Measurements from ENCODE around the gene PTRH2.

The PTRH2 gene

GRCh38 chr17:59722623-59723022 is 15.4 kb upstream of the PTRH2 start:
- in situ Hi-C loops (cut with MboI; ENCODE audit: low sequenced_read_pairs) = no loop called here

- in situ Hi-C loops (cut with MboI; ENCODE audit: low sequenced_read_pairs) = no loop called here
Observed at GRCh38 chr17:59719526-59719925, 12.3 kb upstream of the PTRH2 start.

GRCh38 chr17:59716427-59716826 is 9.2 kb upstream of the PTRH2 start:
- in situ Hi-C loops (cut with MboI; ENCODE audit: low sequenced_read_pairs) = no loop called here

- in situ Hi-C loops (cut with MboI; ENCODE audit: low sequenced_read_pairs) = no loop called here
Observed at GRCh38 chr17:59714255-59714654, 7.0 kb upstream of the PTRH2 start.

- in situ Hi-C loops (cut with MboI; ENCODE audit: low sequenced_read_pairs) = no loop called here
Observed at GRCh38 chr17:59712862-59713261, 5.6 kb upstream of the PTRH2 start.

GRCh38 chr17:59711936-59712335 is 4.7 kb upstream of the PTRH2 start:
- in situ Hi-C loops (cut with MboI; ENCODE audit: low sequenced_read_pairs) = no loop called here

- in situ Hi-C loops (cut with MboI; ENCODE audit: low sequenced_read_pairs) = no loop called here
Observed at GRCh38 chr17:59707971-59708430, 771 bp upstream of the PTRH2 start.

- in situ Hi-C loops (cut with MboI; ENCODE audit: low sequenced_read_pairs) = no loop called here
Observed at GRCh38 chr17:59702304-59702703, 4.9 kb downstream of the PTRH2 start.

GRCh38 chr17:59699786-59700185 is 7.4 kb downstream of the PTRH2 start:
- in situ Hi-C loops (cut with MboI; ENCODE audit: low sequenced_read_pairs) = no loop called here

GRCh38 chr17:59699218-59699617 is 8.0 kb downstream of the PTRH2 start:
- in situ Hi-C loops (cut with MboI; ENCODE audit: low sequenced_read_pairs) = no loop called here

GRCh38 chr17:59698143-59698542 is 9.1 kb downstream of the PTRH2 start:
- in situ Hi-C loops (cut with MboI; ENCODE audit: low sequenced_read_pairs) = no loop called here

- in situ Hi-C loops (cut with MboI; ENCODE audit: low sequenced_read_pairs) = no loop called here
Observed at GRCh38 chr17:59696682-59697277, 10.4 kb downstream of the PTRH2 start.

GRCh38 chr17:59695945-59696681 is 11.1 kb downstream of the PTRH2 start:
- in situ Hi-C loops (cut with MboI; ENCODE audit: low sequenced_read_pairs) = no loop called here

- in situ Hi-C loops (cut with MboI; ENCODE audit: low sequenced_read_pairs) = no loop called here
Observed at GRCh38 chr17:59694344-59694743, 12.9 kb downstream of the PTRH2 start.

GRCh38 chr17:59693582-59693981 is 13.6 kb downstream of the PTRH2 start:
- in situ Hi-C loops (cut with MboI; ENCODE audit: low sequenced_read_pairs) = no loop called here

GRCh38 chr17:59688496-59688895 is 18.7 kb downstream of the PTRH2 start:
- in situ Hi-C loops (cut with MboI; ENCODE audit: low sequenced_read_pairs) = no loop called here

GRCh38 chr17:59688008-59688407 is 19.2 kb downstream of the PTRH2 start:
- in situ Hi-C loops (cut with MboI; ENCODE audit: low sequenced_read_pairs) = no loop called here

GRCh38 chr17:59684967-59685366 is 22.3 kb downstream of the PTRH2 start:
- in situ Hi-C loops (cut with MboI; ENCODE audit: low sequenced_read_pairs) = no loop called here

GRCh38 chr17:59683283-59683682 is 23.9 kb downstream of the PTRH2 start:
- in situ Hi-C loops (cut with MboI; ENCODE audit: low sequenced_read_pairs) = no loop called here

- in situ Hi-C loops (cut with MboI; ENCODE audit: low sequenced_read_pairs) = no loop called here
Observed at GRCh38 chr17:59680314-59680713, 26.9 kb downstream of the PTRH2 start.

- in situ Hi-C loops (cut with MboI; ENCODE audit: low sequenced_read_pairs) = no loop called here
Observed at GRCh38 chr17:59678918-59679317, 28.3 kb downstream of the PTRH2 start.

- in situ Hi-C loops (cut with MboI; ENCODE audit: low sequenced_read_pairs) = no loop called here
Observed at GRCh38 chr17:59676716-59677115, 30.5 kb downstream of the PTRH2 start.

- in situ Hi-C loops (cut with MboI; ENCODE audit: low sequenced_read_pairs) = no loop called here
Observed at GRCh38 chr17:59675231-59675630, 32.0 kb downstream of the PTRH2 start.

Data from HL-60/S4 treated with phorbol 12-myristate 13-acetate at 8.2 ng/mL for 4 days and 3 days (cell line).